Cardiac muscle cell (in vitro differentiated cells and primary cell): ENCODE measurements around the gene HDAC11. TPM values are rescaled to one million over a fixed set of nuclear protein-coding genes. Genes with fewer than 3 reads are reported as not detected.
"Not testable (repeated sequence)": the region's sequence is repeated elsewhere in the genome, so short reads cannot be mapped to it uniquely, and the experiment has no call there.

Source experiments
- DNase-seq, 2 donors: peaks; one replicate each; pipeline versions ENCODE4 v3.0.0 to v3.0.0-alpha.2; 2010 to 2017; ENCODE audit warnings: low read depth in 1 of 2, low spot score in 1 of 2
- H3K27ac ChIP-seq: fragments of 200-600 bp; sonication (generic); 2 replicates; pipeline ENCODE4 v1.5.1; 2016
- H3K27me3 ChIP-seq: fragments of 200-600 bp; sonication (generic); 2 replicates; pipeline ENCODE4 v1.6.0; 2016; ENCODE audit warnings: control low read depth
- H3K36me3 ChIP-seq: fragments of 200-600 bp; sonication (generic); 2 replicates; pipeline ENCODE4 v1.5.1; 2016; ENCODE audit warnings: control low read depth
- H3K4me1 ChIP-seq: fragments of 200-600 bp; sonication (generic); 2 replicates; pipeline ENCODE4 v1.8.1; 2017; ENCODE audit warnings: low read depth, mild to moderate bottlenecking, mixed run types
- H3K4me3 ChIP-seq: fragments of 200-600 bp; sonication (generic); 2 replicates; pipeline ENCODE4 v1.5.1; 2016; ENCODE audit warnings: mild to moderate bottlenecking
- H3K9me3 ChIP-seq: fragments of 200-600 bp; sonication (generic); 2 replicates; pipeline ENCODE4 v1.5.1; 2017; ENCODE audit warnings: low read depth, mild to moderate bottlenecking, control low read depth
- polyA plus RNA-seq: library from polyadenylated mRNA; unstranded; fragments of >200 nt; fragmentation: Nextera tagmentation; extraction: Ambion mirVana; gene quantifications from 2 replicates; pipeline ENCODE4 v1.2.1, GENCODE V29; 2016
- total RNA-seq: library from RNA; depleted of rRNA; stranded (reverse); fragments of >200 nt; gene quantifications from 2 replicates; pipeline ENCODE4 v1.2.3, GENCODE V29; 2016
- TF ChIP-seq, protein P1 (sequence below): IDR thresholded peaks from 2 replicates; pipeline ENCODE4 v1.5.1; 2012; ENCODE audit warnings: low read depth, mild to moderate bottlenecking, low read length

HDAC11 gene
- total and polyA plus RNA-seq, 2 experiments from 2014 or later, result 27.1 to 35.7 TPM

DNA sequence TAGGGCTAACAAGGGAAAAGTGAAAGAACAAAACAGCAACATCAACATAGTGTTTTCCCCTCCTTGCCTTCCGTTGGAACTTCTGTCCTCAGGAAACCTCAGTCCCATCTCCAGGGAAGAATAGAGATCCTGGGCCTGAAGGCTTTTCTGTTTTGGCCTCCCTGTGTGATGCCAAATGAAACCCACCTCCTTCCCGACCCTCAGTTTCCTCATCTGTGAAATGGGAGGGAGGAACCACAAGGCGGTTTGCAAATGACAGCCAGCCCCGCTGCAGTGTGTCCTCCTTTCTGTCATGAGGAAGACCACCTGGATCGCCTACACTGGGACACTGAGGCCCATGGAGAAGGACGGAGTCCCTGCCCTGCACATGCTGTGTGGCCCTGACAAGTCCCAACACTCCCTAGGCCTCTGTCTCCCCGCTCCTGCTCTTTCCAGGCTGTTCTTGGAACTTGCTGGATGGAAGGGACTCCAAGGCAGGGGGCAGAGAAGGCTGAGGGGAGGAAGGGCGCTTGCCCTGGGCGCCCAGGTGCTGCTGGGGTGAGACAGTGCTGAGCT, 40.3 kb downstream of the HDAC11 start:
- DNase-seq, result no peak
- Histone ChIP-seq H3K27ac (no peak overlapping the region), H3K4me1 (no peaks in the 10 kb centered on the region), H3K4me3 (no peak overlapping the region), H3K36me3 (no peaks in the 10 kb centered on the region), H3K9me3 (no peaks in the 10 kb centered on the region), H3K27me3 (no peaks in the 10 kb centered on the region)
- TF ChIP-seq, protein P1, sequence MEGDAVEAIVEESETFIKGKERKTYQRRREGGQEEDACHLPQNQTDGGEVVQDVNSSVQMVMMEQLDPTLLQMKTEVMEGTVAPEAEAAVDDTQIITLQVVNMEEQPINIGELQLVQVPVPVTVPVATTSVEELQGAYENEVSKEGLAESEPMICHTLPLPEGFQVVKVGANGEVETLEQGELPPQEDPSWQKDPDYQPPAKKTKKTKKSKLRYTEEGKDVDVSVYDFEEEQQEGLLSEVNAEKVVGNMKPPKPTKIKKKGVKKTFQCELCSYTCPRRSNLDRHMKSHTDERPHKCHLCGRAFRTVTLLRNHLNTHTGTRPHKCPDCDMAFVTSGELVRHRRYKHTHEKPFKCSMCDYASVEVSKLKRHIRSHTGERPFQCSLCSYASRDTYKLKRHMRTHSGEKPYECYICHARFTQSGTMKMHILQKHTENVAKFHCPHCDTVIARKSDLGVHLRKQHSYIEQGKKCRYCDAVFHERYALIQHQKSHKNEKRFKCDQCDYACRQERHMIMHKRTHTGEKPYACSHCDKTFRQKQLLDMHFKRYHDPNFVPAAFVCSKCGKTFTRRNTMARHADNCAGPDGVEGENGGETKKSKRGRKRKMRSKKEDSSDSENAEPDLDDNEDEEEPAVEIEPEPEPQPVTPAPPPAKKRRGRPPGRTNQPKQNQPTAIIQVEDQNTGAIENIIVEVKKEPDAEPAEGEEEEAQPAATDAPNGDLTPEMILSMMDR, result no peak

DNA sequence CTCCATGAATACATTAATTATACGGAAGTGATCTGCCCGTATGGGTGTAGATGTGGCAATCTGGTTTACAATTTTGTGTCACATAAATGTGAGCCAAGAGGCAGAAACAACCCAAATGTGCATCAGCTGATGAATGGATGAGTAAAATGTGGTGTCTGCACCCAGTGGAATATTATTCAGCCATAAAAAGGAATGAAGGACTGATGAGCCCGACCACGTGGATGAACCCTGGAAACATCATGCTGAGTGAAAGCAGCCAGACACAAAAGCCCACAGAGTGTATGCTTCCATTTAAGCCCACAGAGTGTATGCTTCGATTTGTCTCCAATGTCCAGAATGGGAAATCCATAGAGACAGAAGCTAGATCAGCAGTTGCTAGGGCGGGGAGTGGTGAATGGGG, 41.2 kb downstream of the HDAC11 start:
- H3K27ac ChIP-seq, result no peak overlapping the region
- no peak for DNase-seq
- no peaks in the 10 kb centered on the region for H3K9me3 ChIP-seq
- no peaks in the 10 kb centered on the region for H3K4me1 ChIP-seq
- no peaks in the 10 kb centered on the region for H3K36me3 ChIP-seq
- TF ChIP-seq, protein P1, result no peak
- H3K4me3 ChIP-seq, result no peak overlapping the region
- no peaks in the 10 kb centered on the region for H3K27me3 ChIP-seq

DNA sequence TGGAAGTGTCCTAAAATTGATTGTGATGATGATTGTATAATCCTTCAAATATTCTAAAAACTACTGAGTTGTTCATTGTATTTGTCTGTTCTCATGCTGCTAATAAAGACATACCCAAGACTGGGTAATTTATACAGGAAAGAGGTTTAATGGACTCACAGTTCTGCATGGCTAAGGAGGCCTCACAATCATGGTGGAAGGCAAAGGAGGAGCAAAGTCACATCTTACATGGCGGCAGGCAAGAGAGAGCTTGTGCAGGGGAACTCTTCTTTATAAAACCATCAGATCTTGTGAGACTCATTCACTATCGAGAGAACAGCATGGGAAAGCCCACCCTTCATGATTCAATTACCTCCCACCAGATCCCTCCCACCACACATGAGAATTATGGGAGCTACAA, 41.6 kb downstream of the HDAC11 start:
- not testable (repeated sequence) for H3K4me3 ChIP-seq, H3K9me3 ChIP-seq, DNase-seq

DNA sequence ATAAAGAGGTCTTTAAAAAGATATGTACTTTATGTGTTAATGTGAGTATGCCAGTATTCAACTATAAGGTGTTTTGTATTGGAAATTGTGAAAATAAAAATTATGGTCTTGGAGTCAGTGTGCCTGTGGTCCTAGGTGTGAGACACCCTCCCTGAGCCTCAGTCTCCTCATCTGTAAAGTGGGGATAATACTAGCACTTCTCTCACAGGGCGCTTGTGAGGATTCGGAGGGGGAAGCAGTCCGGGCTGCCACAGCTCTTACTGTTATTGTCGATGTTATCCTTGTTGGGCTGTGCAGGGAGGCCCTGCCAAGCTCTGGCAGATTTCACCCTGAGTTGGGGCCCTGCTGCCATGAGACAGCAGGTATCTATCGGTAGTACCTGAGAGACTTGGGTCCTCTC, 42.1 kb downstream of the HDAC11 start:
- H3K4me1 ChIP-seq, result no peaks in the 10 kb centered on the region
- H3K36me3 ChIP-seq, result no peaks in the 10 kb centered on the region
- H3K4me3 ChIP-seq, result no peak overlapping the region
- no peaks in the 10 kb centered on the region for H3K27me3 ChIP-seq
- H3K9me3 ChIP-seq, result no peaks in the 10 kb centered on the region
- TF ChIP-seq, protein P1, result no peak
- no peak for DNase-seq
- no peak overlapping the region for H3K27ac ChIP-seq

More for the DNA sequence above, 41.6 kb downstream of the HDAC11 start:
- H3K36me3 ChIP-seq, H3K4me1 ChIP-seq, H3K27me3 ChIP-seq, H3K27ac ChIP-seq: not testable (repeated sequence)

DNA sequence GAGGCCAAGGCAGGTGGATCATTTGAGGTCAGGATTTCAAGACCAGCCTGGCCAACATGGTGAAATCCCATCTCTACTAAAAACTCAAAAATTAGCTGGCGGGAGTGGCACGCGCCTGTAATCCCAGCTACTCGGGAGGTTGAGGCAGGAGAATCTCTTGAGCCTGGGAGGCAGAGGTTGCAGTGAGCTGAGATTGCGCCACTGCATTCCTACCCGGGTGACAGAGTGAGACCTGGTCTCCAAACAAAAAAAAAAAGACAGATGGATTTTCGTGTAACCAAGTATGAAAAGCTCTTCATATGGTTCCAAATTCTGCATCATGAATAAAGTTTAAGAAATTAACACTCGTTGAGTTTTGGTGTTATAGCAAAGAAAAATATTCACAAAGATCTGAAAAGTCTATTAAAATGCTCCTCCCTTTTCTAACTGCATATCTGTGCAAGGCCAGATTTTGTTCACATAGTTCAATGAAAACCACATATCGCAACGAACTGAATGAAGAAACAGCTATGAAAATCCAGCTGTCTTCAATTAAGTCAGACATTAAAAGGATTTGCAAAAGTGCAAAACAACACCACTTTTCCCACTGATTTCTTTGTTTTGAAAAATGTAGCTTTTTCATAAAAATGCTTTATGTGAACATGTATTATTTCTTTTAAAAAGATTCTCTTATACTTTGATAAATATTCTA, 45.0 kb downstream of the HDAC11 start:
- no peaks in the 10 kb centered on the region for H3K27me3 ChIP-seq
- no peaks in the 10 kb centered on the region for H3K9me3 ChIP-seq
- no peaks in the 10 kb centered on the region for H3K36me3 ChIP-seq
- TF ChIP-seq, protein P1, result no peak
- DNase-seq, result peak in 1 of 2 donors; percentile 81
- no peak overlapping the region for H3K4me3 ChIP-seq
- H3K27ac ChIP-seq, result no peak overlapping the region
- no peaks in the 10 kb centered on the region for H3K4me1 ChIP-seq

DNA sequence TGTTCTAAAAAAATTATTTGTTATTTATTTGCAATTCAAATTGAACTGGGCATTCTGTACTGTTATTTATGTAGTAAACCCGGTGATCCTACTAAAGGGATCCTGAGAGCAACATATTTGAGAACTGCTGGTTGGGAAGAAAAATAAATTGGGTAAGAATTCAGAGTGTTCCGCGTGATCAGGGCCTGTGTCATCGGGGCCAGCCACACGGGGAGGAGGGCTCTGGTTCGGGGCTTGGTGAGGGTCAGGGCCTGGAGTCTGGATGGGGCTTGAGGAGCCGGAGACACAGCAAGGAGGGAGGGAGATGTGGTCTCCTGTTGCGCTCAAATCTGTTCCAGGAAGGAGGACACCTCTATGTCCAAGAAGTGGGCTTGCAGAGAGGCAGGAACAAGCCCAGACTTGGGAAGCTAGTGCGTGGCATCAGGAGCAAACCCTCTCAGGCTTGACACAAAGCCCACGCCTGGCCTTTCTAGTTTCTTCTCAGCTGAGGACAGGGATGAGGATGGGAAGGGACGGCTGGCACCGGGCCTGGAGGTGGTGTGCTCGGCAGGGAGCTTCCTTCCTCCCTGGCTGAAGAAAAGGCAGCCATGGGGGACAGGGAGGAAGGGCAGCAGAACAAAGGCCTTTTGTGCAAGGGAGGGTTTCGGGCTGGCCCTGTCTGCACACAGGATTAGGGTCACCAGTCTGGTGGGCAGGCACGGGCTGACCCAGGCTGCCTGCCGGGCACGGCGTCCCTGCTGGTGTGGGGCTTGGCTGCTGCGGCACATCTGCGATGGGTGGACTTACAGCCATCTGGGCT, 45.9 kb downstream of the HDAC11 start:
- Histone ChIP-seq H3K4me3 (no peak overlapping the region), H3K36me3 (no peaks in the 10 kb centered on the region), H3K27me3 (no peaks in the 10 kb centered on the region), H3K4me1 (no peaks in the 10 kb centered on the region), H3K27ac (no peak overlapping the region), H3K9me3 (no peaks in the 10 kb centered on the region)
- DNase-seq, result no peak
- TF ChIP-seq, protein P1, result no peak
